ENCODE results near the gene STAP1.
"Not testable (repeated sequence)": the region's sequence is repeated elsewhere in the genome, so short reads cannot be mapped to it uniquely, and the experiment has no call there.

The STAP1 gene

GRCh38 chr4:67608027-67608426, 49.5 kb downstream of the STAP1 start:
- Histone ChIP-seq H3K4me1 (no peaks in the 10 kb centered on the region), H3K27me3 (ENCODE audit: low read depth) (no peaks in the 10 kb centered on the region), H3K36me3 (replicated peaks) (no peaks in the 10 kb centered on the region), H3K9me3 (no peaks in the 10 kb centered on the region), H3K4me3 (no peak overlapping the region)
- DNase-seq (ENCODE audit: low spot score in 2 of 2) = no peak
- in situ Hi-C loops (cut with MboI; ENCODE audit: low sequenced_read_pairs) = no loop called here

DNA sequence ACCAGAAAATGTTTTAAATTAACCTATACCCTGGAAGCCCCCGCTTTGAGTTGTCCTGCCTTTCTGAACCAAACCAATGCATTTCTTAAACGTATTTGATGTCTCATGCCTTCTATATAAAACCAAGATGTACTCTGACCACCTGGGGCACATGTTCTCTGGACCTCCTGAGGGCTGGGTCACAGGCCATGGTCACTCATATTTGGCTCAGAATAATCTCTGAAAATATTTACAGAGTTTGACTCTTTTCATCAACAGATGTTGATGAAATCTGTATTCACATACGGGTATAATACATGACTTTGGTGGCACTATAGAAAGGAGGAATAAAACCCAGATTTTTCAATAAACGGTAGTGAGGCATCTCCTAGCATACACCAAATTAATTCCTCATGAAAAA, 55.7 kb downstream of the STAP1 start:
- no peak overlapping the region for H3K4me3 ChIP-seq
- peaks cover 8% of the 10 kb centered on the region for H3K36me3 ChIP-seq (replicated peaks)
- no peaks in the 10 kb centered on the region for H3K4me1 ChIP-seq
- no peaks in the 10 kb centered on the region for H3K27me3 ChIP-seq (ENCODE audit: low read depth)
- in situ Hi-C loops (cut with MboI; ENCODE audit: low sequenced_read_pairs) = no loop called here
- no peak for DNase-seq (ENCODE audit: low spot score in 2 of 2)
- H3K9me3 ChIP-seq = no peaks in the 10 kb centered on the region

- H3K9me3 ChIP-seq = no peaks in the 10 kb centered on the region
- no peaks in the 10 kb centered on the region for H3K4me1 ChIP-seq
- peaks cover 9% of the 10 kb centered on the region for H3K36me3 ChIP-seq (replicated peaks)
- no peak overlapping the region for H3K4me3 ChIP-seq
- DNase-seq (ENCODE audit: low spot score in 2 of 2) = no peak
- no peaks in the 10 kb centered on the region for H3K27me3 ChIP-seq (ENCODE audit: low read depth)
- in situ Hi-C loops (cut with MboI; ENCODE audit: low sequenced_read_pairs) = no loop called here
Observed at GRCh38 chr4:67615119-67615518, 56.6 kb downstream of the STAP1 start.

DNA sequence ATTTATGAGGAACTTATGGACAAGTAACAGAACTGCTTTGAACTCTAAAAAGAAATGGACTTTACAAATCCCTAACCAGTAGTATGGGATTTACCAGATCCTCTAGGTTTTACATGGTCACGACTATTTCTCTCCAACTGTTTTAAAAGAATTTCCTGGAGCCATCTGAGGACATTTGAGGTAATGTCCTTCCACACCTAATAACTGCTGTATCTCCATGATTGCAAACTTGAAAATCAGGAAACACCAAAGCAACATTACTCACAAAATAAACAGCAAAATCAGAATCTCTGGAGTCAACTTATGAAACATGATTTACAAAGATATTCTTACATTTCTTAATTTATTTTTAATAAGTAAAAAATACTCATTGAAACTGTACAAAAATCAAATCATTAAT, 58.0 kb downstream of the STAP1 start:
- Histone ChIP-seq H3K4me1 (no peaks in the 10 kb centered on the region), H3K4me3 (no peak overlapping the region), H3K9me3 (no peaks in the 10 kb centered on the region), H3K36me3 (replicated peaks) (peaks cover 14% of the 10 kb centered on the region), H3K27me3 (ENCODE audit: low read depth) (no peaks in the 10 kb centered on the region)
- no peak for DNase-seq (ENCODE audit: low spot score in 2 of 2)
- in situ Hi-C loops (cut with MboI; ENCODE audit: low sequenced_read_pairs) = no loop called here

- Histone ChIP-seq H3K27me3 (ENCODE audit: low read depth) (no peaks in the 10 kb centered on the region), H3K4me3 (no peak overlapping the region), H3K9me3 (no peaks in the 10 kb centered on the region), H3K36me3 (replicated peaks) (peaks cover 45% of the 10 kb centered on the region), H3K4me1 (no peaks in the 10 kb centered on the region)
- in situ Hi-C loops (cut with MboI; ENCODE audit: low sequenced_read_pairs) = no loop called here
- no peak for DNase-seq (ENCODE audit: low spot score in 2 of 2)
Observed at GRCh38 chr4:67624939-67625338, 66.4 kb downstream of the STAP1 start.

- Histone ChIP-seq H3K36me3 (replicated peaks) (peaks cover 34% of the 10 kb centered on the region), H3K4me3 (no peak overlapping the region), H3K27me3 (ENCODE audit: low read depth) (no peaks in the 10 kb centered on the region), H3K4me1 (no peaks in the 10 kb centered on the region), H3K9me3 (no peaks in the 10 kb centered on the region)
- in situ Hi-C loops (cut with MboI; ENCODE audit: low sequenced_read_pairs) = no loop called here
- no peak for DNase-seq (ENCODE audit: low spot score in 2 of 2)
Observed at GRCh38 chr4:67632492-67632891, 74.0 kb downstream of the STAP1 start.

DNA sequence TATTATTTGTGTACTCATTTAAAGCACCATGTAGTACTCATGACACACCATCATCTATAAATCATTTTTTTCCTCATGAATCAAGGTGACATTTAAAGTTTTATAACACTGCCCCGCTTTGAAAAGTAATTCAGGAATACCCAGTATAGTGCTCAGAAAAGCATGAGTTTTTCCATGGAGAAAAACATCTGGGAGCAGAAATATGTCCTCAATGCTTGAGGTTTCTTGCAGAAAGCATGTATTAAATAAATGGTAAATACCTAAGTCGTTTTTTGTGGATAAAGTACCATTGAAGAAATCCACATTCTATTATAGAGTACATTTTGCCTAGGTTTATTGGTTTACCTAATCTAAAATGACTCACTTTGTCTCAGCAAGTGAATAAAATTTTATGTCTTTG, 76.2 kb downstream of the STAP1 start:
- Histone ChIP-seq H3K4me3 (no peak overlapping the region), H3K4me1 (no peaks in the 10 kb centered on the region), H3K27me3 (ENCODE audit: low read depth) (no peaks in the 10 kb centered on the region), H3K9me3 (no peaks in the 10 kb centered on the region), H3K36me3 (replicated peaks) (peaks cover 39% of the 10 kb centered on the region)
- in situ Hi-C loops (cut with MboI; ENCODE audit: low sequenced_read_pairs) = no loop called here
- DNase-seq (ENCODE audit: low spot score in 2 of 2) = no peak

DNA sequence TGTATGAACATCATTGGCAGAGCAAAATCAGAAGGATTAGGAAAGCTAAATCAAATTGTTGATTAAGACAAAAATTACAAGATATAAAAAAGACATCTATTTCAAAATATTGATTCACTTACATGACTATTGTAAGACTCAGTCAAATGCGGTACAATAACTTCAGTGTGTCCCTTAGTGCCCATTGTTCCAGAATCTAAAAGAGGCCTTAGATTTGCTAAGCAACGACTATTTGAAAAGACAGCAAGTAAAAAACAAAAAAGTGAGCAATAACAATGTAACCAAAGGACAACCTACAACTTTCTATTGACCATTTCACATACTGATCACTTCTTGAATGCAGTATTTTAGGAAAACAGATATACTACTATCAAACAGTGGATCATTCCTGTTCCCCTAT, 76.8 kb downstream of the STAP1 start:
- in situ Hi-C loops (cut with MboI; ENCODE audit: low sequenced_read_pairs) = no loop called here
- DNase-seq (ENCODE audit: low spot score in 2 of 2) = no peak
- no peaks in the 10 kb centered on the region for H3K27me3 ChIP-seq (ENCODE audit: low read depth)
- H3K4me3 ChIP-seq = no peak overlapping the region
- H3K4me1 ChIP-seq = no peaks in the 10 kb centered on the region
- H3K36me3 ChIP-seq (replicated peaks) = peaks cover 44% of the 10 kb centered on the region
- no peaks in the 10 kb centered on the region for H3K9me3 ChIP-seq

GRCh38 chr4:67636978-67637377, 78.5 kb downstream of the STAP1 start:
- H3K9me3 ChIP-seq; H3K4me3 ChIP-seq; H3K4me1 ChIP-seq; in situ Hi-C loops (cut with MboI; ENCODE audit: low sequenced_read_pairs); DNase-seq (ENCODE audit: low spot score in 2 of 2); H3K27me3 ChIP-seq (ENCODE audit: low read depth): not testable (repeated sequence)
- peaks cover 39% of the 10 kb centered on the region for H3K36me3 ChIP-seq (replicated peaks)

GRCh38 chr4:67638136-67638535, 79.6 kb downstream of the STAP1 start:
- H3K4me3 ChIP-seq = no peak overlapping the region
- DNase-seq (ENCODE audit: low spot score in 2 of 2) = no peak
- H3K27me3 ChIP-seq (ENCODE audit: low read depth) = no peaks in the 10 kb centered on the region
- no peaks in the 10 kb centered on the region for H3K9me3 ChIP-seq
- no peaks in the 10 kb centered on the region for H3K4me1 ChIP-seq
- H3K36me3 ChIP-seq (replicated peaks) = peaks cover 30% of the 10 kb centered on the region
- in situ Hi-C loops (cut with MboI; ENCODE audit: low sequenced_read_pairs) = no loop called here

- DNase-seq (ENCODE audit: low spot score in 2 of 2) = peak in 1 of 2 experiments; percentile 17
- in situ Hi-C loops (cut with MboI; ENCODE audit: low sequenced_read_pairs) = no loop called here
- Histone ChIP-seq H3K27me3 (ENCODE audit: low read depth) (no peaks in the 10 kb centered on the region), H3K4me3 (no peak overlapping the region), H3K4me1 (peaks cover 10% of the 10 kb centered on the region), H3K36me3 (replicated peaks) (peaks cover 10% of the 10 kb centered on the region), H3K9me3 (no peaks in the 10 kb centered on the region)
Observed at GRCh38 chr4:67651536-67651935, 93.0 kb downstream of the STAP1 start.

Data from HAP-1 (cell line).